Eye (tissue), 1 donor: Measurements from ENCODE around the gene RORC.

ENCODE experiments used
- DNase-seq: peaks from one replicate; pipeline ENCODE4 v3.0.0-alpha.2; 2015

RORC gene

DNA sequence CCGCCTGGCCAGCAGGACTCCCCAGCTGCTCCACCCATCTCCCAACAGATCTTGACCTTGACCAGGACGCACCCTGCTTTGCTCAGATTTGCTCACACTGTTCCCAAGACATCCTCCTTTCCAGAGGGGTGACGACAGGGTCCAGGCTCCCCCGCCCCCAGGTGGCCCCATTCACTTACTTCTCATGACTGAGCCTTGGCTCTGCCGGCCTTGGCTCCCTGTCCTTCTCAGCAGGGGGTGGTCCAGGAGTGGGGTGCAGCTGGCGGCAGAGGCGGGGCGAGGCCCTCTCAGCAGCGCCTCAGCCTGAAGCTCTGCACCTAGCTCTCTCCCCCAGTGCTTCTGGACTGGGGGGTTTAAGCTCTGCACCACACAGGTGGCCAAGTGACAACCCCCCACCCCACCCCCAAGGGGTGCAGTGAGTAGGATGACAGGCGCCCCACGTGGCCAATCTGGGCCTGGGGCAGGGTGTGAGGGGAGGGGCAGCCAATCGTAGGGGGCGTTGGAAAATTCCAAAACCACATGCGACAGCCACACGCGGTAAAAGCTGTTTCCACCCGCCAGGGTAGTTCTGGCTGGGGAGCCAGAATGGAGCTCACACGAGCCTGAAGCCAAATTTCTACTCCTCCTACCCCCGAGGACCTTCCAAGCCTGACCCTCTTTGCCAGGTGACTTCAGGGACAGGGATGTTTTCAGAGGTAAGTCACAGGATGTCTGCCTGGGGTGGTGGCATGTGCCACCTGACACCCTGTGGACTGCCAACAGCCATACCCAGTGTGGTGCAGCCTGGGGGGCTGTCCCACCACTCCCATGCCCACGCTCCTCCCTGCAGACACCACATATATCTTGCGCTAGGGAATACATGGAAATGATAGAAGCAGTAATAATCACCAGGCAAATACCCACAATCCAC is 5.6 kb downstream of the RORC start:
- no peak for DNase-seq

GRCh38 chr1:151825204-151825603 is 6.4 kb downstream of the RORC start:
- no peak for DNase-seq

- DNase-seq: no peak
Measured at GRCh38 chr1:151823175-151823574, 8.4 kb downstream of the RORC start.

- no peak for DNase-seq
Measured at GRCh38 chr1:151822404-151822803, 9.2 kb downstream of the RORC start.

DNA sequence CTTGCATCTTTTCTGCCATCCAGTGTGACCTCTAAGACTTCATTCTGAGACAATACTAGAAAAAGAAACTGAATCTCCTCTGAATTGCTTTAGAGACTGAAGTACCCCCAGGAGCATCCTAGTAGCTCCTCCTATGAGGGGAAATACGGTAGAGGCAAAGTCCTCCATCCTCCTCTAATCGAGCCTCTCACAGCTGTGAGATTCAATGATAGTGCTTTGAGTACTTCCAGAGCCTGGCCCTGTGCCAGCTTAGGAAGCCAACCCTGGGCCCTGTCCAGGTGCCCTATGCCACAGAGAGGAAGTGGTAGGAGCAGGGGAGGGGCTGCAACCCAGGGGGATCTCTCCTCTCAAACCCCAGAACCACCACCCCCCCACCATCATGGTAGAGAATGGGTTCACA is 10.7 kb downstream of the RORC start:
- DNase-seq: no peak

DNA sequence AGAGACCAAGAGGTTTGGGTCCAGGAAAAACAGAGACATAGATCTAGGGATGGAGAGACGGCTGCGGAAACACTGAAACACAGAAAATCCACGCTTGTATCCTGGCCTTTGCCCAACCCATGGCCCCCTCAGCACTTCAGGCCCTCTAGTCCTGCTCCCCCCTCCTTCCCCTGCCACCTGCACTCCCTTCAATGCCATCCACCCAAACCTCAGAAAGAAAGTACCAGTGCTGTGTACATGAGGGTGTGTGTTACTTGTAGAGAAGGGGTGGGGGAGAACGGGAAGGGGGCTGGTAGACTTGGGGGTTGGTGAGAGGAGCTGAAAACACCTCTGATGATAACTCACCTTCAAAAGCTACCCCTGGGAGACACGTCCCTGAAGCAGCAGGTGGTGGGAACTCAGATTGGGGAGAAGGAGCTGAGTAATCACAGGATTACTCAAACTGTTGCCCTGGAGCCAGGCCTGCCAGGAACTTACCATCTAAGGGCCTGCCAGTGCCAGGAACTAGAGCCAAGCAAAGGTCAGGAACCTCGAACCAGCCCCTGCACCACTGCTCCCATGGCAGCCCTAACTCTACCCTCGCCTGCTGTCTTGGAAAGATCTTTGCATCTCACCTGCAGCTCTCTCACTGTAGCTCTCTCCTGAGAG is 11.5 kb downstream of the RORC start:
- no peak for DNase-seq

DNA sequence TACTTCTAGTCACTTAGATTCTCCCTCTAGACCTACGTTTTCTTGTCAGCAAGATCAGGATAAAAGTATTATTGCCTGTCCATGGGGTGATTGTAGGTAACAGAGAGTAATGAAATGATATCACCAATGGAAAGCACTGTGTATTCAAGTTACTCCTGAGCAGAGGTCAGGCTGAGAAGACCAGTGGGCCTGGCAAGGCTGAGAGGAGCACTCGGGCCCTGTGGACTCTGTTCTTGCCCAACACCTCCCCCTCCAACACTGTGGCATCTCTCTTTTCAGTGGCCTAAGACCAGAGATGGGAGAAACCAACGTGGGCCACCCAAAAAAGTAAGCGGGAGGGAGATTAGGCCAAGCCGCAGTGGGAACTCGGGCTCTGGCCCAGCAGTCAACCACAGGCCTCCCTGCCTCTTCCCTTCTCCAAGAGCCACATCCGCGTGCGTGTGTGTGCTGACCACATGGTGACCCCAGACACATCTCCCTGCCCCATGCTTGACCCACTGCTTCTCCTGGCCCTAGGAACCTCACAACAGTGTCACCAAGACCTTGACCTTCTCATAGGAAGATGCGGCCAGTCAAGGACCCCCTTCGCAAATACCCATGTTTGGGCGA is 12.3 kb downstream of the RORC start:
- no peak for DNase-seq

- DNase-seq: no peak
Measured at GRCh38 chr1:151817353-151817730, 14.3 kb downstream of the RORC start.

- no peak for DNase-seq
Measured at GRCh38 chr1:151816548-151817352, 14.9 kb downstream of the RORC start.

DNA sequence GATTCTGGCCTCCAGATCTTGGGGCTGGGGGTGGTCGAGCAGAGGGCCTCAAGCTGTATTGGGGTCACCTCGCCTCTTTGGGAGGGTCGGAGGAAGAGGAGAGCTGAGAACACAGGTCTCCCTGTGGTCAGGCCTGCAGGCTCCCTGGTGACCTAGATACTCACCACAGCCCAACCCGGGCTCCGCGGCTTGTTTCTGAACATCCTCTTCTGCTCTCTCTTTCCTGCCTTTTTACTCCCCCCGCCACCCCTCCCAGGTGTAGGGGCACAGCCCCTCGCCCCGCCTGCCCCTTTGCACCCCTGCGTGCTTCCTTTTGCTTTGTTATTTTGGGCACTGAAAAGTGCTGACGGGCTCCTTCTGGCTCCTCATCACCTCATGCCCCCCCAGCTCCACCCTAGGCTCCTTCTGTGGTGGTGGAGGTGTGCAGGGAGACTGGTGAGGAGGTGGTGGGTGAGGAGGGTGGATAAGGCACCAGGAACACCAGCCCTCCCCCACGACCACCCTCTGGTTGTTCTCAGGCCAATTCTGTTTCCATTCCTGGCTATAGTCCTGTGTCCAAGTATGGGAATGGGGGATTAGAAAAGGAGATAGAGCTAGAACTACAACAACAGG is 15.8 kb downstream of the RORC start:
- no peak for DNase-seq

DNA sequence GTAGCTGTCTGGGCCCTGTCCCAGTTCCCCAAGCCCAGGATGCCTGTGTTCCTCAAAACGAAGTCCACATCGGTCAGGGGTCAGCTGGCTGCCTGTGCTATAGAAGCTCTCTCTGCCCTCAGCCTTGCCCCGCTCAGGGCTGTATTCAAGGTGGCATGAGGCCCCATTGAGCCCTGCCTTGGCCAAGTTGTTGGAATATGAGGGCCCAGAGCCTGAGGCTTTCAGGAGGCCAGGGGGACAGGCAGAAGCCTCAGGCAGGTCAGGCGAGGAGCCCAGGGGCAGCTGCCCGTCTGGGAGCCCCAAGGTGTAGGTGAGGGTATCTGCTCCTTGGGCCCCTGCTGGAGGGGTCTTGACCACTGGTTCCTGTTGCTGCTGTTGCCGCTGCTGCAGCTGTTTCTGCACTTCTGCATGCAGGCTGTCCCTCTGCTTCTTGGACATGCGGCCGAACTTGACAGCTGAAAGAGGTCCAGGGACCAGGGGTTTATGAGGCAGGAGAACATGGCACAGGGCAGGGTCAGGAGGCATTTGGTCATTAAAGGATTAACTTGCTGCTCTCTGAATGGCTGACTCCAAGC is 16.5 kb downstream of the RORC start:
- DNase-seq: no peak

DNA sequence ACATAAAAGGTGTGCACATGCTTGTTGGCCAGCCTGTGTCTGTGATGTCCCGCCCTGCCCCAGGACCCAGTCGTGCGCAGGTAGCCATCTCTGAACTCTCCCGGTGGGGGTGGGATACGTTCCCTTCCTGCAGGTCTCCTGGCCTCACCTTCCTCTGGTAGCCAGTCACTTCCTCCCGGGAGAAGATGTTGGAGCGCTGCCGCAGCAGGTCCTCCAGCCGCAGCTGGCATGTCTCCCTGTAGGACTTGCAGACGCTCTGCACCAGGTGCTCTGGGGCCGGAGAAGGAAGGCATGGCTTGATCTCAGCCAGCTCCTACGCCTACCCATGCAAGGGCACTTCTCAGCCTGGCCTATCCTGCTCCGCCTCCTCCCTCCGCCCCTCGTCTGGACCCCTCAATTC is 17.2 kb downstream of the RORC start:
- no peak for DNase-seq

DNA sequence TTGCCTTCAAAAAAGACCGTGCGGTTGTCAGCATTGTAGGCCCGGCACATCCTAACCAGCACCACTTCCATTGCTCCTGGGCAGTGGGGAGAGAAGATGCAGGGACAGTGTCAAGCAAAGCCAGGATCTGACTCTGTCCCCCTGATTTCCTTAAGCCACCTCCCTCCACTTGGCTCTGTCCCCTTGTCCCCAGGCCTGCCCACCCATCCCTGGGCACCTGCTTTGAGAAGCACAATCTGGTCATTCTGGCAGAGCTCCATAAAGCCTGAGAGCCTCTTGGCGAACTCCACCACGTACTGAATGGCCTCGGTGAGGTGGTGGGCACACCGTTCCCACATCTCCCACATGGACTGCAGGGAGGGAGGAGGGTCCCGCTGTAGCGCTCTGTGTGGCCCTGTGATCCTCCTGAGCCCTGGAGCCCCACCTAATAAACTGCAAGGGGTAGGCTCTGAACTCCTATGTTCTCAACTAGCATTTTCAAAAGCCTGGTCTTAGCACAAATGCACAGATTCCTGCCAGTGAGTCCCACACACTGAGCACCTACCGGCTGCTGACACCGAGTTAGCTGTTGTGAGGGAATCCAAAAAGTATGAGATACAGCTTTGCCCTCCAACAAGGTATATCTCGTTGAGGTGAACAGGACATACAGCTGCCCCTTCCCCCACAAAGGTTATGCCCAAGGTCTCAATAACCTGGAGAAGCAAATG is 18.2 kb downstream of the RORC start:
- no peak for DNase-seq

DNA sequence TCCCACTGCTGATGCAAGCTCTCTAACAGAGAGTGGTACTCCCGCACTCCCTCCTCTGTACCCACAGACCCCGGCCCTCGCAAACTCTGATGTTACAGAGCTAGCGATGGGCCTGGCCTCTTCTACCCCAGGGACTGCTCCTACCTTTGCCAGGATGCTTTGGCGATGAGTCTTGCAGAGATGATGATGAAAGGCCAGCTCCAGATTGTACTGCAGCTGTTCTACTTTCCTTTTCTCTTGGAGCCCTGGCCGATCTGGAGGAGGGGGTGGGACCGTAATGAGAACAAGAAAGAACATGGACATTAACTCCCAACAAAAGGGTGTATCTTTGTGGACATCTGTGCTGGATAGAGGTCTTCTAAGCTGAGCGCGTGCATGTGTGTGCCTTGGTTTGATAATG is 20.4 kb downstream of the RORC start:
- no peak for DNase-seq

DNA sequence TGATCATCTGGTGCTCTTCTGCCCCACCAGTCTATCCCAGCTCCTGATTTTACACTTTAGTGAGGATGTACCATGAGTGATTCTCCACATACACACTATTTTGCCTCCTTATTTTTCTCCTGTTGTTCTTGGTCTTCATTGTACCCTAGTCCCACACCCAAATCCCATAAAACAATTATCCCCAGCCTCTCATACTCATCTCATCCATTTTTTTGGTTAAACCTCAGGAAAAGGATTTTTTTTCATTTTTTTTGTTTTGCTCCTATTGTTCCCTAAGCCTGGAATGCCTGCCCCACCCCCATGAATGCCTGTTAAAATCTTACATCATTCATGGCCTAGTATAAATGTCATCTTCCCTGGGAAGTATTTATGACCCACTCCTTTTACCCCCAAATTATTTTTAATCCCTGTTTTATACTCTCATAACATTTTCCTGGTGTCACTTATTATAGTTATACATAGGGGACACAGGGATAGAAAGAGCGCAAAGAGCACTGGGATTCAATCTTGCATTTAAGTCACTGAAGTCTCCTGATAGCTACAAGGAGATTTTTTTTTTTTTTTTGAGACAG is 21.5 kb downstream of the RORC start:
- no peak for DNase-seq

DNA sequence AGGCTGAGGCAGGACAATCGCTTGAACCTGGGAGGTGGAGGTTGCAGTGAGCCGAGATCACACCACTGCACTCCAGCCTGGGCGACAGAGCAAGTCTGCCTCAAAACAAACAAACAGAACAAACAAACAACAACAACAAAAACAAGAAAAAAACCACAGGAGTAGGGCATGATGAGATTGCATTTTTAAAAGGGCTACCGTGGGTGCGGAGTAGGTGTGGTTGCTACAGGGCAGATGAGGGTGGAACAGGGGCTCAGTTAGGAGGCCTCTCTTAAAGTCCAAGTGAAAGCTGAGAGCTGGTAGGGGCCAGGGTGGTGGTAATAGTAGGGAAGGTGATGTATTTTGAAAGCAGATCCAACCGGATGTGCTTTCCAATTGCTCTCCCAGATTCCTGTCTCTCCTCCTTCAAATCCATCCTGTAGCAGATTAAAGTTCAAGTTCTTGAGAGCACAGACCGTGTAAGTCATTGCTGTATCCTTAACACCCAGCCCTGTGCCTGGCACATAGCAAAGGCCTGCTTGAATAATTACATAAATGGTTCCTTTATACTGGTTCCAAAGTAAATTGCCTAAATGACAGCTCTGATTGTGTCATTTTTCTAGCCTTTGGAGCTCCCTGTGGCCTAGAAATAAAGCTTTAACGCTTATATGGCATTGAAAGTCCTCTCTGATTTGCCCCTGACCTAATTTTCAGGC is 22.2 kb downstream of the RORC start:
- DNase-seq: no peak

DNA sequence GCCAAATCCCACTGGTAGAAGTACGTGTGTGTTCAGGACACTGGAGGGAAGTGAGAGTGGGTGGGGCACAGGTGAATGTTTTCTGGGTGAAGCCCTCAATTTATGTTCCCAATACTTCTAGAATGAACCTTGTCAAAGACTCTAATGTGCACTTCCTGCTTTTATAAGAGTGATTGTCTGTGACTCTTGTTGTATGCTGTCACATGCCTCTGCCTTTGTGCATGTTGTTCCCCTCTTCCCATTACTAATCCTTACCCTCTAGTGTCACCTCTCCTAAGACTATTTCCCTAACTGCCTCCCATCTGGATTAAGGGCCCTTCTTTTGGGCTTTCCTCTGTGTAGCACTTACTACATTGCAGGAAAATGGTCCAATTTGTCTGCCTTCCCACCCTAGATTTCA is 23.8 kb downstream of the RORC start:
- no peak for DNase-seq

GRCh38 chr1:151807131-151807530 is 24.5 kb downstream of the RORC start:
- no peak for DNase-seq

DNA sequence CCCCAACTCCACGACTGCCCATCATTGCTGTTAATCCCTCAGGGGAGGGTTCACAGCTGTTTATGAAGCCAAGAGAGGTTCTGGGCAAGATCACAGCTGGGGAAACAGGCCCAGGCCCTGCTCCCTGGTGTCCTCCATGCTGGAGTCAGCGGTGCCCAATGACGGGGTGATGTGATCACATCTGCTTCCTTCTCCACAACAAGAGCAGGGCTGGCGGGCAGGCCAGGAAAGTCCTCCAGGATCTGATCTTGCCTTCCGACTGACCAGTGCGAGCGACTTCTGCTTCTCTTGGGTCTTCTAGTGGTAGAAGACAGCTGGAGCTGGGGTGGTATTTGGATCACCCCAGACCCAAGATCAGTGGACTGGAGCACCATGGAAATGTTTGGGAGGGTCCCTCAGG is 25.4 kb downstream of the RORC start:
- DNase-seq: no peak

- DNase-seq: no peak
Measured at GRCh38 chr1:151805066-151805820, 26.4 kb downstream of the RORC start, which contains the start of gene LINGO4. LINGO4 (minus strand) TSS chr1:151805419; CDS start chr1:151802704, 2,715 bp downstream.
